OCI-LY7 (cell line): Measurements from ENCODE around the gene LRRN2.

Experiments used
- EZH2phosphoT487 ChIP-seq: fragments of 200-600 bp; sonication (generic); IDR thresholded peaks from 2 replicates; pipeline ENCODE4 v1.6.1; 2018; ENCODE audit warnings: low read depth, borderline replicate concordance, mild to moderate bottlenecking, mixed run types, antibody characterized with exemption, low read length, moderate library complexity, mixed read lengths
- TF ChIP-seq, protein P1 (sequence below): fragments of 200-600 bp; sonication (generic); conservative IDR thresholded peaks from 2 replicates; pipeline ENCODE4 v1.5.1; 2014; ENCODE audit warnings: mild to moderate bottlenecking, antibody characterized with exemption, low read length, moderate library complexity, mixed read lengths

DNA sequence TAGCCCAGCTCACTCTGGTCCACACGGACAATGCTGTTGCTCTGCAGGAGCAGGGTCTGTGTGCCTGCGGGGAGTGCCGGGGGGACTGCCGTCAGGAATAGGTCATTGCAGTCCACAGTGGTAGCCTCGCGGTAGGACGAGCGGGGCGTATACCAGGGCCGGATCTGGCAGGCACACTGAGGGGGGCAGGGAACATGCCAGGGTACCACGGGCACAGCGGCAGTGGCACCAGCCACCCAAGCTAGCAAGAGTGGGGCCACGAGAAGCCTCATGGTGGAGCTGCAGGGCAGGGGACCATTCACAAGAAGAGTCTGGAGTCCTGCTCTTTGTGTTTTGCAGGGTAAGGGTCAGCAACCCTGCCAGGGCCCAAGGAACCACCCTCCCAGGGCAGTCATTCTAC, 65.8 kb downstream of the LRRN2 start:
- TF ChIP-seq, protein P1, sequence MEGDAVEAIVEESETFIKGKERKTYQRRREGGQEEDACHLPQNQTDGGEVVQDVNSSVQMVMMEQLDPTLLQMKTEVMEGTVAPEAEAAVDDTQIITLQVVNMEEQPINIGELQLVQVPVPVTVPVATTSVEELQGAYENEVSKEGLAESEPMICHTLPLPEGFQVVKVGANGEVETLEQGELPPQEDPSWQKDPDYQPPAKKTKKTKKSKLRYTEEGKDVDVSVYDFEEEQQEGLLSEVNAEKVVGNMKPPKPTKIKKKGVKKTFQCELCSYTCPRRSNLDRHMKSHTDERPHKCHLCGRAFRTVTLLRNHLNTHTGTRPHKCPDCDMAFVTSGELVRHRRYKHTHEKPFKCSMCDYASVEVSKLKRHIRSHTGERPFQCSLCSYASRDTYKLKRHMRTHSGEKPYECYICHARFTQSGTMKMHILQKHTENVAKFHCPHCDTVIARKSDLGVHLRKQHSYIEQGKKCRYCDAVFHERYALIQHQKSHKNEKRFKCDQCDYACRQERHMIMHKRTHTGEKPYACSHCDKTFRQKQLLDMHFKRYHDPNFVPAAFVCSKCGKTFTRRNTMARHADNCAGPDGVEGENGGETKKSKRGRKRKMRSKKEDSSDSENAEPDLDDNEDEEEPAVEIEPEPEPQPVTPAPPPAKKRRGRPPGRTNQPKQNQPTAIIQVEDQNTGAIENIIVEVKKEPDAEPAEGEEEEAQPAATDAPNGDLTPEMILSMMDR = peak; percentile 32; the same call in 1 of the 2 replicates
- TF ChIP-seq EZH2phosphoT487 = no peak
